Endothelial cell of umbilical vein (primary cell): ENCODE measurements around the gene MMS22L.

Source experiments
- CTCF ChIP-seq, 2 donors: IDR thresholded peaks; 1 replicate in 1 of 2; 2 replicates in 1 of 2; pipeline ENCODE4 v1.5.1; 2011; ENCODE audit warnings: low read length in 2 of 2, mild to moderate bottlenecking in 2 of 2, moderate library complexity in 2 of 2, control low read depth in 1 of 2, inconsistent platforms in 1 of 2, low read depth in 1 of 2; ENCODE audit not compliant: insufficient read depth in 1 of 2; ENCODE audit errors: extremely low read depth in 1 of 2
- EZH2 ChIP-seq: IDR thresholded peaks from 2 replicates; pipeline ENCODE4 v1.6.1; 2012; ENCODE audit warnings: borderline replicate concordance, low read depth, mild to moderate bottlenecking, moderate library complexity, low read length, inconsistent platforms; ENCODE audit not compliant: severe bottlenecking
- GATA2 ChIP-seq: IDR thresholded peaks from 2 replicates; pipeline ENCODE4 v1.7.0; 2011; ENCODE audit warnings: low read depth, mild to moderate bottlenecking, moderate library complexity, mixed read lengths, low read length; ENCODE audit not compliant: insufficient read length, insufficient read depth
- JUN ChIP-seq: IDR thresholded peaks from 2 replicates; pipeline ENCODE4 v1.6.1; 2011; ENCODE audit warnings: borderline replicate concordance, low read depth; ENCODE audit not compliant: insufficient read length, insufficient read depth
- POLR2A ChIP-seq: IDR thresholded peaks from 2 replicates; pipeline ENCODE4 v1.6.1; 2012; ENCODE audit warnings: low read depth, mild to moderate bottlenecking, control low read depth, low read length

GRCh38 chr6:97289332-97289731 lies 6.3 kb upstream of the MMS22L start:
- TF ChIP-seq CTCF (IDR thresholded peaks at IDR 0.05; ENCODE audit: extremely low read depth in 1 of 2, insufficient read depth in 1 of 2, low read depth in 1 of 2, low read length in 2 of 2) = no peak
- TF ChIP-seq GATA2 = no peak
- TF ChIP-seq EZH2 = no peak
- TF ChIP-seq POLR2A = no peak
- no peak for TF ChIP-seq JUN
